ENCODE results near the gene YPEL5. TPM values are rescaled to one million over a fixed set of nuclear protein-coding genes. Genes with fewer than 3 reads are reported as not detected.

Gene YPEL5
- total RNA-seq, 1 experiment from 2014 or later: 62.5 TPM

- no peak for DNase-seq (ENCODE audit: unreplicated experiment)
- Mint-ChIP-seq H3K27me3 (ENCODE audit: insufficient read depth, unreplicated experiment) (no peaks in the 10 kb centered on the region), H3K36me3 (ENCODE audit: insufficient read depth, unreplicated experiment) (no peaks in the 10 kb centered on the region), H3K27ac (ENCODE audit: low read depth, unreplicated experiment) (no peak overlapping the region), H3K4me3 (ENCODE audit: unreplicated experiment) (no peak overlapping the region), H3K4me1 (ENCODE audit: insufficient read depth, unreplicated experiment) (peaks cover 5% of the 10 kb centered on the region), H3K9me3 (ENCODE audit: unreplicated experiment) (no peaks in the 10 kb centered on the region)
- no peak for TF ChIP-seq CTCF (IDR thresholded peaks at IDR 0.05; ENCODE audit: unreplicated experiment)
- no TSS peak for BruUV-seq (replicated peaks)
- POLR2A ChIA-PET: interaction anchor here (1.5 kb wide), 1 partner anchor 23 kb away, joined by 4 read pairs; no protein-coding TSS in a partner anchor
- CTCF ChIA-PET: interaction anchor here (0.6 to 1.4 kb wide), 2 partner anchors 11 to 1212 kb away, joined by 3 to 4 read pairs; no protein-coding TSS in a partner anchor
- intact Hi-C loops (cut with micrococcal nuclease): no loop called here
Observed at GRCh38 chr2:30122362-30122761, 24.4 kb upstream of the YPEL5 start.

- BruUV-seq (replicated peaks): no TSS peak
- ChIA-PET POLR2A (interaction anchor here (0.9 to 1.8 kb wide), 5 partner anchors 10 to 39 kb away, joined by 3 to 5 read pairs (median 4); partner anchors contain the start of gene YPEL5), CTCF (interaction anchor here (0.7 to 1.4 kb wide), 3 partner anchors 11 to 34 kb away, joined by 3 to 6 read pairs (median 5); no protein-coding TSS in a partner anchor)
- intact Hi-C loops (cut with micrococcal nuclease): no loop called here
- no peak for TF ChIP-seq CTCF (IDR thresholded peaks at IDR 0.05; ENCODE audit: unreplicated experiment)
- DNase-seq (ENCODE audit: unreplicated experiment): peak; percentile 37
- Mint-ChIP-seq H3K36me3 (ENCODE audit: insufficient read depth, unreplicated experiment) (no peaks in the 10 kb centered on the region), H3K4me1 (ENCODE audit: insufficient read depth, unreplicated experiment) (peaks cover 8% of the 10 kb centered on the region), H3K9me3 (ENCODE audit: unreplicated experiment) (no peaks in the 10 kb centered on the region), H3K4me3 (ENCODE audit: unreplicated experiment) (no peak overlapping the region), H3K27ac (ENCODE audit: low read depth, unreplicated experiment) (peak overlapping the region; percentile 31), H3K27me3 (ENCODE audit: insufficient read depth, unreplicated experiment) (no peaks in the 10 kb centered on the region)
Observed at GRCh38 chr2:30127016-30127893, 19.6 kb upstream of the YPEL5 start.

- H3K36me3 Mint-ChIP-seq (ENCODE audit: insufficient read depth, unreplicated experiment): no peaks in the 10 kb centered on the region
Observed at GRCh38 chr2:30134582-30134981, 12.2 kb upstream of the YPEL5 start.

More at GRCh38 chr2:30134582-30134981, 12.2 kb upstream of the YPEL5 start:
- Mint-ChIP-seq H3K4me1 (ENCODE audit: insufficient read depth, unreplicated experiment) (peaks cover 21% of the 10 kb centered on the region), H3K9me3 (ENCODE audit: unreplicated experiment) (no peaks in the 10 kb centered on the region), H3K4me3 (ENCODE audit: unreplicated experiment) (no peak overlapping the region), H3K27me3 (ENCODE audit: insufficient read depth, unreplicated experiment) (no peaks in the 10 kb centered on the region), H3K27ac (ENCODE audit: low read depth, unreplicated experiment) (no peak overlapping the region)
- CTCF ChIA-PET: interaction anchor here (0.6 to 7.0 kb wide), 6 partner anchors 19 to 370 kb away, joined by 3 to 36 read pairs (median 4); no protein-coding TSS in a partner anchor
- intact Hi-C loops (cut with micrococcal nuclease): no loop called here
- DNase-seq (ENCODE audit: unreplicated experiment): no peak
- BruUV-seq (replicated peaks): no TSS peak
- no peak for TF ChIP-seq CTCF (IDR thresholded peaks at IDR 0.05; ENCODE audit: unreplicated experiment)
- POLR2A ChIA-PET: interaction anchor here (0.6 to 7.3 kb wide), 3 partner anchors 9 to 783 kb away, joined by 3 to 100 read pairs (median 3); partner anchors contain the start of gene YPEL5
